GM21786 (cell line): ENCODE data around the gene MYRIP.
"Not testable (repeated sequence)": the region's sequence is repeated elsewhere in the genome, so short reads cannot be mapped to it uniquely, and the experiment has no call there.

Experiments
- ATAC-seq: cut with Tn5 transposase; IDR thresholded peaks from one replicate; pipeline ENCODE4 v1.9.1; 2021; ENCODE audit not compliant: unreplicated experiment

Gene MYRIP

GRCh38 chr3:39809181-39809994 is at the start of gene MYRIP:
Gene MYRIP, plus strand, starts transcription at chr3:39809609. Its CDS starts 91,208 bp downstream, at chr3:39900817.
- peak; percentile 66 for ATAC-seq

GRCh38 chr3:39760325-39760724 is 49.1 kb upstream of the MYRIP start:
- ATAC-seq, result no peak

GRCh38 chr3:39762537-39763070 is 46.8 kb upstream of the MYRIP start:
- no peak for ATAC-seq

- no peak for ATAC-seq
These were observed 46.0 kb upstream of the MYRIP start for GRCh38 chr3:39763390-39763789.

GRCh38 chr3:39765575-39765974 is 43.8 kb upstream of the MYRIP start:
- no peak for ATAC-seq

GRCh38 chr3:39766433-39766832 is 43.0 kb upstream of the MYRIP start:
- ATAC-seq, result no peak

- not testable (repeated sequence) for ATAC-seq
These were observed 42.5 kb upstream of the MYRIP start for GRCh38 chr3:39766909-39767308.

GRCh38 chr3:39778168-39778567 is 31.2 kb upstream of the MYRIP start:
- not testable (repeated sequence) for ATAC-seq

GRCh38 chr3:39779511-39780230 is 29.7 kb upstream of the MYRIP start:
- no peak for ATAC-seq

- no peak for ATAC-seq
These were observed 29.1 kb upstream of the MYRIP start for GRCh38 chr3:39780352-39780751.

GRCh38 chr3:39781025-39781424 is 28.4 kb upstream of the MYRIP start:
- no peak for ATAC-seq

- ATAC-seq, result no peak
These were observed 27.8 kb upstream of the MYRIP start for GRCh38 chr3:39781632-39782031.

GRCh38 chr3:39783680-39784079 is 25.7 kb upstream of the MYRIP start:
- ATAC-seq, result no peak

- no peak for ATAC-seq
These were observed 24.5 kb upstream of the MYRIP start for GRCh38 chr3:39784922-39785321.

GRCh38 chr3:39788128-39788883 is 21.1 kb upstream of the MYRIP start:
- ATAC-seq, result no peak

GRCh38 chr3:39791603-39792002 is 17.8 kb upstream of the MYRIP start:
- no peak for ATAC-seq

- no peak for ATAC-seq
These were observed 14.5 kb upstream of the MYRIP start for GRCh38 chr3:39794880-39795279.

- no peak for ATAC-seq
These were observed 8.2 kb upstream of the MYRIP start for GRCh38 chr3:39801216-39801615.

- ATAC-seq, result not testable (repeated sequence)
These were observed 6.9 kb upstream of the MYRIP start for GRCh38 chr3:39802486-39802885.

GRCh38 chr3:39803956-39804355 is 5.5 kb upstream of the MYRIP start:
- no peak for ATAC-seq

GRCh38 chr3:39804951-39805350 is 4.5 kb upstream of the MYRIP start:
- ATAC-seq, result no peak
